NT2/D1 (cell line): ENCODE measurements around the gene BRINP3.

Source experiments
- SUZ12 ChIP-seq: IDR thresholded peaks from 2 replicates; pipeline ENCODE4 v1.6.1; 2011; ENCODE audit not compliant: insufficient read length, insufficient read depth; ENCODE audit errors: extremely low read depth
- YY1 ChIP-seq: IDR thresholded peaks from 2 replicates; pipeline ENCODE4 v1.6.1; 2011; ENCODE audit not compliant: insufficient read length, insufficient read depth
- ZNF274 ChIP-seq: IDR thresholded peaks from 2 replicates; pipeline ENCODE4 v1.6.1; 2011; ENCODE audit warnings: mild to moderate bottlenecking, low read depth, low read length

DNA sequence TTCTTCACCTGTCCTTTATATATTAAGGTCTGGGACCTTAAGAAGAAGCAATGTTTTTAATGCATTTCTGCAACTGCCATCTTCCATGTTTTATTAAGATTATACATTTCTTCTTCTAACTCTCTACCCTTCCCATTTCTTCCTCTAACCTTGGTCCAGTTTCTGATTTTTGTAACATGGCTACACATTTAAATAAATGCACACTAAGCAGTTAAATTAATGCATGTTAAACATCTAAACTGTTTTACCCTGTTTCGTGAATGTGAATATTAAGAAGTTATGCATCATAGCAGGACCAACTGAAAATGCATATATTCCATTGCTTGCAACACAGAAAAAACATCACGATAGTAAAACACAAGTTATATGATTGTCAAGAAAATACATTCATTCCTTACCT is 3.7 kb downstream of the BRINP3 start:
- no peak for TF ChIP-seq ZNF274
- no peak for TF ChIP-seq YY1
- TF ChIP-seq SUZ12: no peak
